Superior temporal gyrus (tissue), 1 donor: ENCODE results near the gene GAREM1.
"Not testable (repeated sequence)": the region's sequence is repeated elsewhere in the genome, so short reads cannot be mapped to it uniquely, and the experiment has no call there.

ENCODE experiments used
- DNase-seq: peaks from one replicate; pipeline ENCODE4 v3.0.0-alpha.2; 2016; ENCODE audit errors: extremely low spot score

GAREM1 gene

DNA sequence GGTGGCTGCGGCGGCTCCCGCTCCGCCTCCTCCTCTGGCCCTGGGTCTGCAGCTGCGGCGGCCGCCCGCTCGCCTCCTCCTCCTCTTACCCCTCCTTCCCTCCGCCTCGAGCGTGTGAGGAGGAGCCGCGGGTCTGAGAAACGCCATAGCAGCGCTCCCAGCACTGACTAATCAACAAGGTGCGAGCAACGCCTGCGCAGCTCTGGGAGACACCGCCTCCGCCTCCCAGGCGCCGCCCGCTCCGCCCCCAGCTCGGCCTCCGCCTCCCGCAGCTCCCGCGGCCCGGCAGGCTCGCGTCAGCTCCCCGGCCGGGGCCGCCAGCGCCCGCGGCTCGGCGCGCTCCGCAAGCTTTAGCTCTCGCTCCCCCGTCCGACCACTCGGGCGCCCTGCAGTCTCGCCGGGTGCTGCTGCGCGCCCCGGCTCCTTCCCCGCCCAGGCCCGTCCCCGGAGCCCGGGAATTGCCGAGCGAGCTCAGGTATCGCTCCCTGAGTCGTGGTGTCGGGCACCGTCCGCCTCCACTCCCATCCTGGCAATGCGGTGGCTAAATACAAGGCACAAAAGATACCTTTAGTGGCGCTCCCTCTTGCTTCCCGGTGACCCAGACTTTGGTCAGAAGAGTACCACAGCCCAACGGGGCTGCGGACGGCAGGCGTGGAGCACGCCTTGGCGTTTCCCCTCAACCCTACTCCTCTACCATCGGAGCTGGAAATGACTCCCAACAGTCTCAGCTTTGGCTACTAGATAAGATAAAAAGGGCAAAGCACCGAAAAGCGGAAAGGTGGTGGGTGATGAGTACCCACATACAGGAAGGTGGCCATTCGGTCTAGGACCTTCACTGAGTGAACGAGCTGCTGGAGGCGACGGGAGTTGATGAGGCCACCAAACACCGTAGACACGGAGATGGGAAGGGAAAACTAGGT is at the start of gene GAREM1:
GAREM1 (minus strand) TSS at position 169 of the 920 bp plus-strand sequence. CDS start 454 bp downstream, outside the sequence.
- DNase-seq, result peak; percentile 97

DNA sequence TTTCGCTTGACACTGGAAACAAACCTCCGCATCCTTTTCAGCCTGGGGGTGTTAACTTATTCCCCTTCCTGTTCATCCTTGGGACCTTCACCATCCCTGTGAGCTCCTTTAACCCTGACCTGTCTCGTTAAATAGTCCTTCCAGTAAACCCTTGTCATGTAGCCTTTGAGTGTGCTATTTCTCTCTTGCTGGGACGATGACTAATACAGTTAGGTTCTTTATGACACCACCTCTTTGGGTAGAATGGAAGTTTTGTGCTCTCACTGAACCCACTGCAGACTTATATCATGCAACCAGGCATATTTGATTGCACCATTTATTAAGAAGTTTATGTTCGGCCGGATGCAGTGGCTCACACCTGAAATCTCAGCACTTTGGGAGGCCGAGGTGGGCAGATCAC is 40.5 kb upstream of the GAREM1 start:
- no peak for DNase-seq

GRCh38 chr18:32509111-32509510 is 38.4 kb upstream of the GAREM1 start:
- DNase-seq, result no peak

DNA sequence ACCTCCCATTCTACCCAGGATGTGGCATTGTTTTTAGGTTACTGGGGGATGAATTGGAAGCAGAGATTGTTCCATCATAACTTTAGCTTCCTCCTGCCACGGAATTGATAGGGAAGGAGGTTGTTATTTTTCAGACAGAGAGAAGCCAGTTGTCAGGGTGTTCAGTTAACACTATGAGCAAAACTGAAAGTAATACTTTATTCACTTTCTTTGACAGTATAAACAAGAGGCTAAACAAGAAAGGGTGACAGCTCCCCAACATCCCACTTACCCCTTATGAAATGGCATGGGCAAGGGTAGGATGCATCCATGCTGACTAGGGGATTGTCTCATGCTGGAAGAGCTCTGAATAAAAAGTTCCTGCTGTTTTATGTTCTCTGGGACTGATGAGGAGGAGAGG is 36.4 kb upstream of the GAREM1 start:
- DNase-seq, result no peak

DNA sequence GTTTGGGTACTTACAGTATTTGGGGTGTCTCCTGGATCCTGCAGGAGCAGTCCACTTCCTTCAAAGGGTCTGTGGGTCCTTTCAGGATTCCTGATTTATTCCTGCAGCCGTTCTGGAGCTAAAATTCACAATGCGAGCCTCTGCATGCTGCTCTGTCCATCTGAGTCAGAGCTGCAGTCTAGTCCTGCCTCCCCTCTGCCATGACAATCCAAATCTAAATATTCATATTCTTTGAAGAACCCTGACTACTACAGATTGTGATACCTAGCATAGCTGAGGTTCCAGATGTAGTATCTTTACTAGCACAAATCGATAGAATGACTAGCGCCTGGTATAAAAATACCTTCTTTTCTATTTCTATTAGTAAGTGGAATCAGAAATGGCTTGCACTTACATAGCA is 31.3 kb upstream of the GAREM1 start:
- no peak for DNase-seq

GRCh38 chr18:32501242-32501641 is 30.6 kb upstream of the GAREM1 start:
- DNase-seq, result not testable (repeated sequence)

- DNase-seq, result no peak
Measured at GRCh38 chr18:32483002-32483401, 12.3 kb upstream of the GAREM1 start.

DNA sequence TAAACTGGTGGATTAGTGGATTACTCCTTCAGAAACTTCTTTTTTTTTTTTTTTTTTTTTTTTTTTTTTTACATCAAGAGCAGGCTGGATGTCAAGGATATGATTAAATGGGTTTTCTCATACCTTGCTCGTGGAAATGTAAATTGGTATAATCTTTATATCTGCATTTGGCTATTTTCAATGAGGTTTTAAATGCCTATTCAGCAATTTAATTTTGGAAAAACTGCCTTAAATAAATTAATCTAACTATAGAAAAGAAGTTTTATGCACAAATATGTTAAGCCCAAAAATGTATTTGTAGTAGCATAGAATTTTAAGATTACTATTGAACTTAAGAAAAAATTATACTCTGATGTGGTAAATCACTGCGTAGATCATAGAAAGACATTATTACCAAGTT is 11.4 kb upstream of the GAREM1 start:
- no peak for DNase-seq

DNA sequence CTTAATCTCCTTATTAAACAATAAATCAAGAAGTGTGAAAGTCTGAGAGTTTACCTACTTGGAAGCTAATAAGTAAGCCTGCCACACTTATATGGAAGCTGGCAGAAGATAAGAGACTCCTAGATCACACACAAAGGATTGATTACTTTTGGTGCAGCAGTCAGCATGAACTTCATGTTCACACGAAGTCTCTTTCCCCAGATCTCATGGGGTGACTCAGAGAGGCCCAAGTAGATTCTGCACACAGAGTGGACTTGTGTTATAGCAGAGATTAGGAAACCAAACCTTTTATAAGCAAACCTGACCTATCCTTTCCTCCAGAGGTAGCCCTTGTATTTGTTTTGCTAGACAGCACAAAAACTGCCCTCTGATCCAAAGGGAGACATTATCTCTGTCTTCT is 9.9 kb upstream of the GAREM1 start:
- DNase-seq, result no peak

GRCh38 chr18:32478807-32479206 is 8.1 kb upstream of the GAREM1 start:
- DNase-seq, result no peak

DNA sequence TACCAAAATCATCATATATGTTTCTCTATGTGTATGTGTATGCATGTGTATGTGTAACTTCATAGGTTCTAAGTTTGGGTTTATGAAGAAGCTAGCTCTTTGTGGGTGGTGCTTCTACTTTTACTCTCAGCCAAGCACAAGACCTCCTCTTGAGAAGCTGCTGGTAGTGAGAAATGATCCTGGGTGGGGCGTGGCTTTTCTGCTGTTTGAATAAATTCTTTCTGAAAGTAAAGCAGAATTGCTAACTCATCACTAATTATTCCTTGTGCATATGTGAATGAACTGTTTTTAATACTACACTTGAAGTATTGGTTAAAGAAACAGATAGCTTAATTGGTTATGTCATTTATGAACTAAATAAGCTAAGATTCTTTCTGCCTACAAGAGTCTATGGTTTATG is 7.6 kb upstream of the GAREM1 start:
- DNase-seq, result no peak

DNA sequence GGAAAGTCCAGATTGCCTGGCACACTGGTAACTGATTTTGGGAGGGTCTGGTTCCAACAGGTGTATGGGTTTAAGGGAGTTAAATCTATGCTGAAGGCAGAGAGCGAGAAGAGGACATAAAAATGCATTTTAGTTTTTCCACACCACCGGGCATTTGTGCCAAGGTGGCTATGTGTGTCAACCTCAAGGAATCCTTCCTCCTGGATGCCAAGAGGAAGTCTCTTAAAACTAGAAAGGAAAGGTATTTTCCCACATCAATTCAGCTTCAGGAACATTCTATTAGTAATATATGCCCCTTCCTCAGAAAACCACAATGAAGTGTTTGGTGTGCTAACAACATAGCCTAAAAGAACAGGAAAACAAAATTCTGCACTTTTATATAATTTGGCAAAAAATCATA is 5.4 kb upstream of the GAREM1 start:
- DNase-seq, result no peak

DNA sequence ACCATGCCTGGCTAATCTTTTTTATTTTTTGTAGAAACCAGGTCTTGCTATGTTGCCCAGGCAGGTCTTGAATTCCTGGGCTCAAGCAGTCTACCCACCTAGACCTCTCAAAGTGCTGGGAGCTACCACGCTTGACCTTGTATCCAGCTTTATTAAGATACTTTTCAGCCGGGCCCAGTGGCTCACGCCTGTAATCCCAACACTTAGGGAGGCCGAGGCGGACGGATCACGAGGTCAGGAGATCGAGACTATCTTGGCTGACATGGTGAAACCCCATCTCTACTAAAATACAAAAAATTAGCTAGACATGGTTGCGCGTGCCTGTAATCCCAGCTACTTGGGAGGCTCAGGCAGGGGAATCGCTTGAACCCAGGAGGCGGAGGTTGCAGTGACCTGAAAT is 4.4 kb upstream of the GAREM1 start:
- not testable (repeated sequence) for DNase-seq

- DNase-seq, result no peak
Measured at GRCh38 chr18:32473325-32473724, 2.6 kb upstream of the GAREM1 start.

DNA sequence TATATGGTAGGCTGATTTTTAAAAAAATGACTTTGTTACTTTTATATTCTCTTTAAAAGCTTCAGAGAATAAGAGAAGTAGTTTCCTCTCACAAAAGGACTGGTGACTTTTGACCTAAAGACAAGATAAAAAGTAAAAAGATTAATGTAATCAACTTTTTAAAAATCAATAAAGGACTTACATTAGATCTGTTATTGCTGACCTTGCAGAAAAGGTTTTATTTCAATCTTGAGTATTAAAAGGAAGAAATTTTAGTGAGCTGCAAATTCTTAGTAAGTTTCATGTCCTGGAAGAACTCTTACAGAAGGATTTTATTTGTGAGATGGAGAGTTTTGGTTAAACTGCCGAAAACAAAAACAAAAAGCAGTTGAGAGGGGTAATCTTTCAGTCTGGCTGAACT is 2.2 kb upstream of the GAREM1 start:
- no peak for DNase-seq

GRCh38 chr18:32470460-32470713 is 295 bp downstream of the GAREM1 start:
- DNase-seq, result no peak

- DNase-seq, result peak; percentile 61
Measured at GRCh38 chr18:32469691-32470459, 807 bp downstream of the GAREM1 start.

DNA sequence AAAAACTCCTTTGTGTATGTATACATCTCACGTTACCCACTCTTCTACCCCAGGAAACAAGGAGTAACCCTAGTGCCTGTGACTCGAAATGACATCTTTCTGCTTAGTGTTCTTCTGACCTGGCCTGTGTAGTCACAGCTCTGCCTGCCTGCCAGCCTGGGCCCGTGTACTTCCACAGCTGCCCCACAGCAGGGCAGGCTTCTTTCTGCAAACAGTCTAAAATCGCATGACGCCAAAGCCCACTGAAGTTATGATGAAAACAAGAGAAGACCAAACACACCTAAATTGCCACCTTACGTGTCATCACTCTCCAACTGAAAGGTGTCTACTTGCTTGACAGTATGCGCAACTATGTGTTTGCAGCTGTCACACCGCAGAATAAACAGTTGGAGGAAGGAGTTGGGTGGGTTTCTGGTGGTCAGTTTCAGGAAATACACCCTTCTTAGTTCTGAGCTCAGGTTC is 1.5 kb downstream of the GAREM1 start:
- DNase-seq, result peak; percentile 81

DNA sequence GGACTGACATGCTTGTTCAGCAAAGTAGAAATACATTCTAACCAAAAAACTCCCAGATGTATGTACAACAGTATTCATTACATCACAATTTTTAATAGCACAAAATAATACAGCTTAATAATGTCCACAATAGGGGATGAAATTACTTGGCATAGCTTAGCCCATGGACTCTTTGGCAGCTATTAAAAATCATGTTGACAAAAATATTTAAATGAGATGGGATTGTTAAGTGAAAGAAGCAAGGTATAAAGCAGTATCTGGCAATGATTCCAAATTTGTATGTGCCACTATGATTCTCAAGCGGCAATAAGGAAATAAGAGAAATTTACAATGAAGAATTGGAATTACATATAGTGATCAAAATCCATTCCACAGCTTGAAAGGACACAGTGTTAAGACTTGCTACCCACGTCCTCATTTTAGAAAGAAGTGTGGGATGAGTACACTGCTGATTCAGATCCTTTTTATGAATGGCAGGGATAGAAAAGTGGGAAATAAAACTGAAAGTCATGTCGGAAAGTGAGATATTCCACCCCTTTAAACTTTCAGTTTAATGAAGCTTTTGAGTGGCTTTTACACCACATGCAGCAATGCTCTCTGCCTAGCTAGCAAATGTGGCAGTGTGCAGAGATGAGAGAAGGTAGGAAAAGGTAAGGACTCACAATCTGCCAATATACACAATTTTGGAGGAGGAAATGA is 2.4 kb downstream of the GAREM1 start:
- peak; percentile 75 for DNase-seq

GRCh38 chr18:32461709-32462272 is 8.9 kb downstream of the GAREM1 start:
- no peak for DNase-seq

- DNase-seq, result peak; percentile 73
Measured at GRCh38 chr18:32460171-32460731, 10.4 kb downstream of the GAREM1 start.
